T-cell (primary cell): ENCODE measurements around the gene NEK11. TPM values are rescaled to one million over a fixed set of nuclear protein-coding genes. Genes with fewer than 3 reads are reported as not detected.

ENCODE experiments used
- ATAC-seq, 4 experiments: fragments of 200-7000 bp in 3 of 4; fragments of 150-1000 bp in 1 of 4; cut with Tn5 transposase; replicated peaks in 1 of 4; 1 replicate in 3 of 4; 2 replicates in 1 of 4; pipeline ENCODE4 v1.10.0; 2021; ENCODE audit warnings: moderate library complexity in 3 of 4, mild to moderate bottlenecking in 2 of 4, moderate number of reproducible peaks in 1 of 4
- CTCF ChIA-PET, 2 donors: fragments of 300-600 bp; sonication (Branson Sonifier 250); formaldehyde crosslinking; loops; one replicate each; lab custom pipeline; 2022; ENCODE audit warnings: antibody characterized with exemption in 2 of 2; lab: Charles Lee
- POLR2A ChIA-PET, 2 donors: fragments of 300-600 bp; sonication (Branson Sonifier 250); formaldehyde crosslinking; loops; one replicate each; lab custom pipeline; 2022; ENCODE audit warnings: antibody characterized with exemption in 2 of 2; lab: Charles Lee
- DNase-seq, 35 experiments: peaks; one replicate each; pipeline versions ENCODE4 v3.0.0 to v3.0.0-alpha.2; 2013 to 2023
- H3K27ac ChIP-seq: one replicate; pipeline ENCODE4 v1.5.1; 2013; ENCODE audit warnings: low read length
- H3K27me3 ChIP-seq, 2 experiments: replicated peaks in 1 of 2; 1 replicate in 1 of 2; 2 replicates in 1 of 2; pipeline versions ENCODE4 v1.6.1 to v1.7.0; 2013; ENCODE audit warnings: low read length in 1 of 2, mixed read lengths in 1 of 2; ENCODE audit not compliant: control insufficient read depth in 2 of 2, insufficient read depth in 2 of 2; ENCODE audit errors: extremely low read depth in 1 of 2
- H3K36me3 ChIP-seq, 2 donors: 1 replicate in 1 of 2; 2 replicates in 1 of 2; pipeline versions ENCODE4 v1.6.1 to v1.7.0; 2013; ENCODE audit warnings: low read length in 1 of 2; ENCODE audit not compliant: control insufficient read depth in 2 of 2, insufficient read depth in 1 of 2; ENCODE audit errors: extremely low read depth in 1 of 2
- H3K4me1 ChIP-seq, 2 experiments: 1 replicate in 1 of 2; 2 replicates in 1 of 2; pipeline versions ENCODE4 v1.6.1 to v1.7.0; 2013; ENCODE audit warnings: low read length in 2 of 2, mixed read lengths in 1 of 2; ENCODE audit not compliant: insufficient read depth in 2 of 2, control insufficient read depth in 1 of 2; ENCODE audit errors: extremely low read depth in 1 of 2
- H3K4me3 ChIP-seq, 2 donors: 1 replicate in 1 of 2; 2 replicates in 1 of 2; pipeline versions ENCODE4 v1.5.1 to v1.7.0; 2013; ENCODE audit warnings: mild to moderate bottlenecking in 2 of 2, low read length in 1 of 2, moderate library complexity in 1 of 2; ENCODE audit not compliant: control insufficient read depth in 1 of 2; ENCODE audit errors: extremely low read depth in 1 of 2
- H3K9me3 ChIP-seq: 2 replicates; pipeline ENCODE4 v1.7.0; 2013
- H3K27ac Mint-ChIP-seq, 2 donors: one replicate each; pipeline ENCODE4 v1.8.0; 2020 to 2021; ENCODE audit warnings: mild to moderate bottlenecking in 2 of 2, mixed read lengths in 2 of 2
- H3K27me3 Mint-ChIP-seq, 2 donors: one replicate each; pipeline ENCODE4 v1.8.0; 2021 to 2022; ENCODE audit warnings: mixed read lengths in 2 of 2
- H3K36me3 Mint-ChIP-seq: one replicate; pipeline ENCODE4 v1.8.0; 2021; ENCODE audit warnings: mixed read lengths
- H3K4me1 Mint-ChIP-seq, 3 donors: one replicate each; pipeline ENCODE4 v1.8.0; 2020 to 2022; ENCODE audit warnings: mixed read lengths in 3 of 3, mild to moderate bottlenecking in 1 of 3
- H3K4me3 Mint-ChIP-seq, 3 donors: one replicate each; pipeline ENCODE4 v1.8.0; 2020 to 2022; ENCODE audit warnings: mild to moderate bottlenecking in 3 of 3, mixed read lengths in 3 of 3, moderate library complexity in 3 of 3
- H3K9me3 Mint-ChIP-seq, 3 donors: one replicate each; pipeline ENCODE4 v1.8.0; 2020 to 2022; ENCODE audit warnings: mixed read lengths in 3 of 3
- WGBS: methylation state at CpG from one replicate; pipeline ENCODE4 v1.1.5; 2013; ENCODE audit warnings: missing lambda C conversion rate; ENCODE audit not compliant: insufficient coverage; 5-methylcytosine and 5-hydroxymethylcytosine counted together
- total RNA-seq, 35 experiments: library from RNA in 6 of 35; stranded (reverse) in 6 of 35; fragments of 120-200 nt in 1 of 35; gene quantifications; one replicate each; pipeline versions ENCODE4 v1.2.1 to v1.2.4 and lab custom pipeline; 2013 to 2026

NEK11 gene
- total RNA-seq, 5 donors from 2014 or later (not counting 1 experiment from before 2014, with no cell fraction given) = 3.8 to 6.5 (median 4.5) TPM

DNA sequence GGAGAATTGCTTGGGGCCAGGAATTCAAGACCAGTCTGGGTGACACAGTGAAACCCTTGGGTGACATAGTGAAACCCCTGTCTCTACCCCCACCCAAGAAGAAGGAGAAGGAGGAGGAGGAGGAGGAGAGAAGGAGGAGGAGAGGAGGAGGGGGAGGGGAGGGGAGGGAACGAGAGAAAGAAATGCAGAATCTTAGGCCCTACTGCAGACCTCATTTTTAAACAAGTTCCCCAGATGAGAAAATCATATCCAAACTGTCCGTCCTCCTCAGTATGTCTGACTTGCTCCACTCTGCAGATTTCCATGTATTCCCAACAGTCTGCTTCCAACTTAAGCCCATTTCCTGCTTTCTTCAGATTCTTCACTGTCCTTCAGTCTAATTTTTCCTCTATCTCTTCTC, 291.0 kb downstream of the NEK11 start:
- Histone ChIP-seq H3K4me1 (no peaks in the 10 kb centered on the region), H3K9me3 (no peaks in the 10 kb centered on the region), H3K4me3 (no peak overlapping the region), H3K36me3 (no peaks in the 10 kb centered on the region), H3K27me3 (peaks cover 0 to 2% of the 10 kb centered on the region in 2 experiments), H3K27ac (no peak overlapping the region)
- ChIA-PET CTCF (no interaction called here), POLR2A (no interaction called here)
- Mint-ChIP-seq H3K27ac (no peak overlapping the region), H3K27me3 (peaks cover 8 to 20% of the 10 kb centered on the region in 2 donors), H3K4me1 (no peaks in the 10 kb centered on the region), H3K36me3 (no peaks in the 10 kb centered on the region), H3K4me3 (no peak overlapping the region), H3K9me3 (no peaks in the 10 kb centered on the region)
- DNase-seq (no peak), ATAC-seq (no peak)
- WGBS = 100% methylated on average over 1 of the region's 2 CpGs

DNA sequence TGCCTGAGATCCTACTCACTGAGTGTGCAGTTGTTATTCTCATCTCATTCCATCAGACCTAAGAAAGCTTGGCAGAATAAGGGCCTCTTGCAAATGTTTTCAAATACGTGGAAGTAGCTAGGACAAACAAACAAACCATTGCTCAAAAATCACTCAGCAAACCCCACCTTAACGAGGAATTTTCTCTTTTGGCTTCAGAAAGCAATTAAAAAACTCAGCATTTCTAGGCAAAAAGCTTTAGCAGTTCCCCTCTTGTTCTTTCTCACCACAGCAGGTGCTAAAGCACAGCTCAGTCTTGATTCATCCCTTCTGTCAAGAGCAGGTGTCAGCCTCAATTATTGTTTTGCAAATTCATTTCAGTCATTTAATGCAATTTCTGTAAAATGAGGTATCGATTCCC, 296.3 kb downstream of the NEK11 start:
- Mint-ChIP-seq H3K9me3 (no peaks in the 10 kb centered on the region), H3K4me1 (no peaks in the 10 kb centered on the region), H3K27ac (no peak overlapping the region), H3K27me3 (peaks cover 3 to 5% of the 10 kb centered on the region in 2 donors), H3K36me3 (no peaks in the 10 kb centered on the region), H3K4me3 (no peak overlapping the region)
- ChIA-PET POLR2A (no interaction called here), CTCF (no interaction called here)
- H3K27me3 ChIP-seq = peaks cover 0 to 7% of the 10 kb centered on the region in 2 experiments
- H3K9me3 ChIP-seq = no peaks in the 10 kb centered on the region
- H3K27ac ChIP-seq = no peak overlapping the region
- ATAC-seq = no peak
- 81% methylated on average over 3 of the region's 3 CpGs for WGBS
- no peak for DNase-seq
- H3K4me1 ChIP-seq = no peaks in the 10 kb centered on the region
- no peaks in the 10 kb centered on the region for H3K36me3 ChIP-seq
- H3K4me3 ChIP-seq = no peak overlapping the region

DNA sequence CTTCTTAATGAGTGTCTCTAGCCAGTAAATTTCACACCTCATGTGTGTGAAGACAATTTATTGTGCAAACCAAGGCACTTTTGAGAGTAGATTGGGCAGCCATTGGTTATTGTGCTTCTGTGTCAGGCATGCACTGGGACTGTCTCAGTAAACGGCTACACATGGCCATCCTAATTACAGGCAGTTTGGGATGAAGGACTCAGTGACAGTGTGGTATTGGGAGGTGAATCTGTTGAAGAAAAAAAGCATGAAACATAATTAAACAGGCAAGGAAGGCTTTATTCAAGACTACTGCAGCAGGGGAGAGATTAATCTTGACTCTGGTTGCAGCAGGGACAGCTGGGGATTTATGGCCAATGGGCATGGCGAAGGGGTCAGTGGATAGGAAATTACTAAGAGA, 297.1 kb downstream of the NEK11 start:
- no peak overlapping the region for H3K27ac Mint-ChIP-seq
- POLR2A ChIA-PET = no interaction called here
- CTCF ChIA-PET = no interaction called here
- no peaks in the 10 kb centered on the region for H3K4me1 ChIP-seq
- ATAC-seq (no peak), DNase-seq (no peak)
- no peak overlapping the region for H3K27ac ChIP-seq
- no peaks in the 10 kb centered on the region for H3K36me3 ChIP-seq
- no peak overlapping the region for H3K4me3 Mint-ChIP-seq
- H3K27me3 Mint-ChIP-seq = peaks cover 3 to 4% of the 10 kb centered on the region in 2 donors
- peaks cover 0 to 9% of the 10 kb centered on the region in 2 experiments for H3K27me3 ChIP-seq
- H3K4me3 ChIP-seq = no peak overlapping the region
- no peaks in the 10 kb centered on the region for H3K9me3 ChIP-seq
- H3K9me3 Mint-ChIP-seq = no peaks in the 10 kb centered on the region
- H3K4me1 Mint-ChIP-seq = no peaks in the 10 kb centered on the region
- H3K36me3 Mint-ChIP-seq = no peaks in the 10 kb centered on the region
- 67% methylated on average over 1 of the region's 2 CpGs for WGBS

DNA sequence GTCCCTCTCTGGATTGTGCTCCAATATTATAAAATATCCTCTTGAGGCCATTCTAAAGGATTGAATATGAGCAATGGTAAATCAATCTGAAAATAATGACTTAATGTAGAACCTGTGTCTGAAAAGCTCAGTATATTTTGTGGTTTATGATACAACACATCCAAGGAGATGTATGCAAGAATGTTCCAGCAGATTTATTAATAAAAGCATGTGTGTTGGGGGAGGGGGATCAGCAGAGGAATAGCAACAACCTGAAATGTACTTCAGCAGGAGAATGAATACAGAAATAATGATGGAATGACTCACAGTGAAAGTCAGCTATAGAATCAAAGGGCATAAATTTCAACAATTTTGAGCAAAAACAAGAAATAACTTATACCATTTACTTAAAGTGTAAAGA, 298.2 kb downstream of the NEK11 start:
- no peaks in the 10 kb centered on the region for H3K36me3 ChIP-seq
- ChIA-PET POLR2A (no interaction called here), CTCF (no interaction called here)
- H3K27me3 ChIP-seq = peaks cover 0 to 10% of the 10 kb centered on the region in 2 experiments
- Mint-ChIP-seq H3K36me3 (no peaks in the 10 kb centered on the region), H3K4me3 (no peak overlapping the region), H3K27ac (no peak overlapping the region), H3K9me3 (no peaks in the 10 kb centered on the region), H3K4me1 (no peaks in the 10 kb centered on the region), H3K27me3 (peaks cover 3 to 8% of the 10 kb centered on the region in 2 donors)
- no peak overlapping the region for H3K4me3 ChIP-seq
- H3K27ac ChIP-seq = no peak overlapping the region
- H3K4me1 ChIP-seq = no peaks in the 10 kb centered on the region
- no peak for ATAC-seq
- no peaks in the 10 kb centered on the region for H3K9me3 ChIP-seq
- DNase-seq = no peak

DNA sequence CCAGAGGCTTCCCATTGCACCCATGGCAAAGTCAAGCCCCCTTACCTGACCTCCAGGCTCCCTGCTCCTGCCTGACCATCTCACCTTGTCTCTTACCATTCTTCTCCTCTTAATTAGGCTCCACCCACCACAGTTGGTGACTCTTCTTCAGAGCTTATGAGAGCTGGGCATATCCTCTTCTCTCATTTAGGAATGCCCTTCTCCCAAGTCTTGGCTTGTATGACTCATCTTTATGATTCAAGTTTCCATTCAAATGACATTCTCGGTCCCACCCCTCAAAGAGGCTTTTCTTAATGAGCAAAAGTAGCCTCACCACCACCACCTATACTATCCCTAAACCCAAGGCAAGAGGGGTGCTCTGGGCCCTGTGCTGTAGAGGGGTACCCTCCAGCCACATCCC, 299.6 kb downstream of the NEK11 start:
- Mint-ChIP-seq H3K9me3 (no peaks in the 10 kb centered on the region), H3K4me1 (no peaks in the 10 kb centered on the region), H3K36me3 (no peaks in the 10 kb centered on the region), H3K27me3 (peaks cover 3 to 12% of the 10 kb centered on the region in 2 donors), H3K4me3 (no peak overlapping the region), H3K27ac (no peak overlapping the region)
- ChIA-PET CTCF (no interaction called here), POLR2A (no interaction called here)
- H3K4me1 ChIP-seq = no peaks in the 10 kb centered on the region
- ATAC-seq (no peak), DNase-seq (no peak)
- no peaks in the 10 kb centered on the region for H3K9me3 ChIP-seq
- no peaks in the 10 kb centered on the region for H3K36me3 ChIP-seq
- H3K27ac ChIP-seq = no peak overlapping the region
- H3K4me3 ChIP-seq = no peak overlapping the region
- 75% methylated on average over 1 of the region's 1 CpG for WGBS
- peaks cover 0 to 10% of the 10 kb centered on the region in 2 experiments for H3K27me3 ChIP-seq

DNA sequence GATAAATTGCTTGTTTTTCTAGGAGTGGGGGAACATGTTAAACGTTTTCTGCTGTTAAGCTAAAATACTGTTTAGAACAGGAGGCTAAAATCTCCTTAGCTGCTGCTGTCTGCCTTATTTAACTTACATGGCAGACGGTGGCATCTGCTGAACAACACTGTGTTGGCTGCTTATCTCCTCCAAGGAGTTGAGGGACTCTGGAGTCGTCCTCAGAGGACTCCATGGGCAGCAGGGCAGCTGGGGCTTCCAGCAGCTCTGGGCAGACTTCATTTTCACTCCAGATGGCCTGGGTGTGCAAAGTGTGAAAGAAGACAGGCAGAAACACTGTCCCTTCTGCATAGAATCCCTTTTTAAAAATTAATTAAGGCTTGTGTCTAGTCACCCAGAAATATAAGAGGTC, 302.0 kb downstream of the NEK11 start:
- ChIA-PET POLR2A (no interaction called here), CTCF (no interaction called here)
- 58% methylated on average over 2 of the region's 3 CpGs for WGBS
- Histone ChIP-seq H3K36me3 (no peaks in the 10 kb centered on the region), H3K27ac (no peak overlapping the region), H3K27me3 (peaks cover 0 to 10% of the 10 kb centered on the region in 2 experiments), H3K9me3 (no peaks in the 10 kb centered on the region), H3K4me1 (no peaks in the 10 kb centered on the region), H3K4me3 (no peak overlapping the region)
- H3K27ac Mint-ChIP-seq = no peak overlapping the region
- H3K4me3 Mint-ChIP-seq = no peak overlapping the region
- peaks cover 3 to 12% of the 10 kb centered on the region in 2 donors for H3K27me3 Mint-ChIP-seq
- H3K36me3 Mint-ChIP-seq = no peaks in the 10 kb centered on the region
- no peaks in the 10 kb centered on the region for H3K9me3 Mint-ChIP-seq
- ATAC-seq = no peak
- no peaks in the 10 kb centered on the region for H3K4me1 Mint-ChIP-seq
- no peak for DNase-seq

DNA sequence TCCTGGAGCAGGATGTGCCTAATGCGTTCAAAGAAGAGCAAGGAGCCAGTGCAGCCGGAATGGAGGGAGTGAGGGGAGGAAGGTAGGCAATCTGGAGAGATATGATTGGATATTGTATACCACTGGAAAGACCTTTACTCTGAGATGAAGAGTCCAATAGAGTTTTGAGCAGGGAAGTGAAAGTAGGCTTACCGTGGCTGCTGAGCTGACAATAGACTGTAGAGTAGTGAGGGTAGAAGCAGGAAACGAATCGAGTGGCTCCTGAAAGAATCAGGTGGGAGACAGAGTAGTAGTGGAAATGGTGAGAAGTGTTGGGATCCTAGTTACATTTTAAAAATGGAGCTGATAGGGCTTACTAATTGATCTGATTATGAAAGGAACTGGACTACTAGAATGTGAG, 303.1 kb downstream of the NEK11 start:
- Mint-ChIP-seq H3K4me3 (no peak overlapping the region), H3K4me1 (no peaks in the 10 kb centered on the region), H3K36me3 (no peaks in the 10 kb centered on the region), H3K9me3 (no peaks in the 10 kb centered on the region), H3K27me3 (peaks cover 3 to 12% of the 10 kb centered on the region in 2 donors), H3K27ac (no peak overlapping the region)
- DNase-seq (no peak), ATAC-seq (no peak)
- Histone ChIP-seq H3K9me3 (no peaks in the 10 kb centered on the region), H3K4me3 (no peak overlapping the region), H3K27ac (no peak overlapping the region), H3K36me3 (no peaks in the 10 kb centered on the region), H3K27me3 (peaks cover 0 to 10% of the 10 kb centered on the region in 2 experiments), H3K4me1 (no peaks in the 10 kb centered on the region)
- 91% methylated on average over 5 of the region's 5 CpGs for WGBS
- ChIA-PET CTCF (no interaction called here), POLR2A (no interaction called here)
